AG09319 (cell line): ENCODE results near the gene SHANK3.

Experiments used
- DNase-seq: peaks from one replicate; pipeline ENCODE4 v3.0.0-alpha.2; 2010; ENCODE audit warnings: low read depth; ENCODE audit errors: extremely low read depth
- TF ChIP-seq, protein P1 (sequence below): IDR thresholded peaks from 2 replicates; pipeline ENCODE4 v1.5.1; 2011; ENCODE audit warnings: low read depth, mild to moderate bottlenecking, inconsistent platforms, low read length, moderate library complexity

Gene SHANK3

GRCh38 chr22:50673231-50674129 lies 857 bp downstream of the SHANK3 start:
- DNase-seq, result no peak
- TF ChIP-seq, protein P1, sequence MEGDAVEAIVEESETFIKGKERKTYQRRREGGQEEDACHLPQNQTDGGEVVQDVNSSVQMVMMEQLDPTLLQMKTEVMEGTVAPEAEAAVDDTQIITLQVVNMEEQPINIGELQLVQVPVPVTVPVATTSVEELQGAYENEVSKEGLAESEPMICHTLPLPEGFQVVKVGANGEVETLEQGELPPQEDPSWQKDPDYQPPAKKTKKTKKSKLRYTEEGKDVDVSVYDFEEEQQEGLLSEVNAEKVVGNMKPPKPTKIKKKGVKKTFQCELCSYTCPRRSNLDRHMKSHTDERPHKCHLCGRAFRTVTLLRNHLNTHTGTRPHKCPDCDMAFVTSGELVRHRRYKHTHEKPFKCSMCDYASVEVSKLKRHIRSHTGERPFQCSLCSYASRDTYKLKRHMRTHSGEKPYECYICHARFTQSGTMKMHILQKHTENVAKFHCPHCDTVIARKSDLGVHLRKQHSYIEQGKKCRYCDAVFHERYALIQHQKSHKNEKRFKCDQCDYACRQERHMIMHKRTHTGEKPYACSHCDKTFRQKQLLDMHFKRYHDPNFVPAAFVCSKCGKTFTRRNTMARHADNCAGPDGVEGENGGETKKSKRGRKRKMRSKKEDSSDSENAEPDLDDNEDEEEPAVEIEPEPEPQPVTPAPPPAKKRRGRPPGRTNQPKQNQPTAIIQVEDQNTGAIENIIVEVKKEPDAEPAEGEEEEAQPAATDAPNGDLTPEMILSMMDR, result no peak

DNA sequence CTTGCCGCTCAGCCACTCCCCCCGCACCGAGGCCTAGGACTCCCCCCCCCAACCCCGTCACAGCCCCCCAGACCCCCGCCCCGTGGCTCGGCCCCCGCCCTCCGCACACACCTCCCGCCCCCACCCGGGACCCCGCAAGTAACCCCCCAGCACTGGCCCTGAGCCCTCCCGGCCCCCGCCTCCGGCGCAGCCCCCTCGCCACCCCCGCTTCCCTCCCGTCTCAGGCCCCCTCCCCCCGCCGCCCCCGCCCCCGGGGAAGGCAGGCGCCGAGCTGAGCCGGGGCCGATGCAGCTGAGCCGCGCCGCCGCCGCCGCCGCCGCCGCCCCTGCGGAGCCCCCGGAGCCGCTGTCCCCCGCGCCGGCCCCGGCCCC lies 1.5 kb downstream of the SHANK3 start:
- DNase-seq, result no peak
- TF ChIP-seq, protein P1, result no peak

GRCh38 chr22:50674606-50675552 lies 2.3 kb downstream of the SHANK3 start:
- no peak for DNase-seq
- TF ChIP-seq, protein P1, result no peak

DNA sequence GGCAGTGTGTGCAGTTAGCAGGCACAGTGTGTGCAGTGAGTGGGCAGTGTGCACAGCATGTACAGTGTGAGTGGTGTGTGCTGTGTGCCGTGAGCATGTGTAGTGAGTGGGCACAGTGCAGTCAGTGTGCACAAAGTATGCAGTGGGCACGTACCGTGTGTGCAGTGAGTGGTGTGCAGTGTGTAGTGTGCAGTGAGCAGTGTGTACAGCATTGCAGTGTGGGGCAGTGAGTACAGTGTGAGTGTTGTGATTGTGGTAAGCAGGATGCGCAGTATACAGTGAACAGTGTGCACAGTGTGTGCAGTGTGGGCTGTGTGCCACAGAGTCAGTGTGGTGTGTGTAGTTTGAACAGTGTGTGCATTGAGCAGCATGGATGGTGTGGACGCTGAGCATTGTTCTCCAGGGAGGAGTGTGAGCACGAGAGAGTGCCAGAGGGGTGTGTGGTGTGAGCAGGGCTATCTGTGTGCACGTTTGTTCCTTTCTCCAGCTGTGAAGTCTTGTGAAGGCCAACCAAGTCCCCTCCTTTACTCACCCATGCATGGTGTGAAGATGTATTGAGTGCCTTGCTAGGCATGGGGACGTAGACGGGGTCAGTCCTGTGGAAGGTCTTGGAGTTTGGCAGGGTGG lies 3.0 kb downstream of the SHANK3 start:
- TF ChIP-seq, protein P1, result no peak
- DNase-seq, result no peak

DNA sequence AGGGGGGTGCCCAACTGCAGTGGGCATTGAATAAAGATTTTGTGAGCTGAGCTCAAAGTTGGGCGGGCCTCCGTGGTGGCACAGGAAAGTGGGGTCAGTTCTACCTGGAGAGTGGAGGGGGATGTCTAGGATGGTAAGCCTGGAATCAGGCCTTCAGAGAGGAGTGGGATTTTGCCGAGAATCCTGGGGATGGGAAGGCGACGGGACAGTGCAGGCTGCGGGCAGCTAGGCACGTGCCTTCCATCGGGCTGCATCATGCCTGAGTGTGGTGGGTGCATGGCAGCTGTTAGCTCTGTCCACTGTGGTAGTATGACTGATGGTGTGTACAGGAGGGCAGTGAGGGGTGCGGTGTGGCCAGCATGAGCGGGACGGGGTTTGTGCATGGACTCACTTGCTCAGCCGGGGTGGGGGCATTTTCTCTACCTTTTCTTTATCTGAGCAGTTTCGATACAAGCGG lies 3.6 kb downstream of the SHANK3 start:
- no peak for DNase-seq
- TF ChIP-seq, protein P1, result no peak

DNA sequence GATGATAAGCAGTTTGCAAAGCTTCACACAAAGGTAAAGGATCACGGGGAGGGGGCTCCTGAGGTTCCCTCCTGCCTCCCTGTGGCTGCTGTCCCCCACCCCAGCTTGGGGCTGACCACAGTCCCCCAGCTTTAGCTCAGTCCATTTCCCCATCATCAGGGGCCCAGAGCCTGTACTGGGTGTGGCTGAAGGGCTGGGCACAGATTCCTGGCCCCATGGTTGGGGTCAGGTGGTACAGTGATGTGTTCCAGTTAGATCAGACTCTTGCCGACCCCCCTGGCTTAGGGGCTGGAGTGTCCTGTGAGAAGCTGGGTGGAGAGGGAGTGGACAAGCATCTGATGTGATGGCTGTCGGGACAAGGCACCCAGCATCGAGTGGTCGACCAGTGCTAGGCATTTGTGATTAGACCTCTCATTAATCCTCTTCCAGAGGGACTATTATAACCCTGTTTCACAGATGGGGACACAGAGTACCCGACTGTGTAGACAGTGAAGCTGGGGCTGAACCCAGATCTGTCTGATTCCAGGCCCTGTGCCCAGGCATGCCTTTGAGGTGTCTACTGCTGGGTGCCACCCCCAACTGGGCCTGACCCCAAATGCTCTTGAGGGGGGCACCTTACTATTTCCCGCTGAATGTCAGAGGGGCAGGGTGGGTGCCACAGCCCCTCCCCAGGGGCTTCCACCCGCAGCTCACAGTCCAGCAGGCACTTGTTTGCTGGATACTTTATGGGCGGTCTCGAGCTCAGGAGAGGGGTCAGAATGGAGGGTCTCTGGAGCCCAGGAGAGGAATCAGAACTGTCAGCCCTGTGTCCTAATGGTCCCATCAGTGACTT lies 4.3 kb downstream of the SHANK3 start:
- DNase-seq, result no peak
- TF ChIP-seq, protein P1, result no peak
